ENCODE results near the gene UNC79.

The UNC79 gene

DNA sequence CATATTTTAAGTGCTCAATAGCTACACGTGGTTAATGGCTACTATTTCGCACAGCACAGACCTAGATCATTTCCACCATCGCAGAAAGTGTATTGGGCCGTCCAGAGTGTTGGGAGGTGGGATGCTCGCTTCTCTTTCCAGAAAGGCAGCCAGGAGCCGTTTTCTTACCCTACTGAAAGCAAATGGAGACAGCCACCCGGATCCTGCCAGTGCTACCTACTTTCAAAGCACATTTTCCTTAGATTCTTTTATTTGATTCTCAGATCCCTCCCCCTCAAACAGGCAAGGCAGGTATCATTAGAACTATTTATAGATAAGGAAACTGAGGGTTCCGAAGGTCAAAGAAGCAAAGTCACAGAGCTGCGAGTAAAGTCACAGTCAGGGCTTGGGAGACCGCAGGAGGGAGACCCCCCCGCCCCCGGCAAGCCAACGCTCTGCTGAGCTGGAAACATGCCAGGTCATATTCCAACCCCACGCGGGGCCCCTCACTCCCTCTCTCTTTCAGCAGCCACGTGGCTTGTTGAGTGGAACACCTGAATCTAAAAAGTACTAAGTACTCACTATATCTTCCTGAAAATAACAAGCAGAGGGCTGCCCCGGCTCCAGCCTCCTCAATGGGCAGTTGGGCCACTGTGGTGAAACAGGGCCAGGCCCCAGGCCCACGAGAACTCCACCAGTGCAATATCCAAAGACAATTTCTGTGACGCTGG, 321.4 kb downstream of the UNC79 start:
- DNase-seq (ENCODE audit: low spot score), result no peak

DNA sequence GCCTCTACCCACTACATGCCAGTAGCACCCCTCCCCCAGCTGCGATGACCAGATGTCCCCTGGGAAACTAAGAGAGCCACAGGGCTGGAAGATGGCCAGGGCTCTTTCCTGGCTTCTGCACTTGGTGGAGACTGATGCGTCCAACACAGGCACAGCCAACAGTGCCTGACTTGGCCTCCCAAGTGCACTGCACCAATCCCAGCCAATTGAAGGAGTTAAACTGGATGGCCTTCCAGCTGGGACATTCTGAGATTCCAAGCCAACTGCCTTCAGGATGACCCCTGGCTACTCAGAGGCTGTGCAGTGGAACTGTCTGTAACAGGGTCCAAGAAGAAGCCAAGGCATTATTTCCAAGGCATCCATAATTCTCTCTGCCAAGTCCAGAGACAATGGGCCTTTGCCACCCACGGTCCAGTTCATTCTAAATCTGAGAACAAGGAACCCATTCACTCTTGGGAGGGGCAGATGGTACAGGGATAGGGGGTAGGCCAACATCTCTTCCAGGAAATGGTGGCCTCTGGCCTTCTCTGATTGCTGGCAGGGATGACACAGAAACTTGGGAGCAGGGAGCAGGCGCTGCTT, 322.3 kb downstream of the UNC79 start:
- DNase-seq (ENCODE audit: low spot score), result no peak

DNA sequence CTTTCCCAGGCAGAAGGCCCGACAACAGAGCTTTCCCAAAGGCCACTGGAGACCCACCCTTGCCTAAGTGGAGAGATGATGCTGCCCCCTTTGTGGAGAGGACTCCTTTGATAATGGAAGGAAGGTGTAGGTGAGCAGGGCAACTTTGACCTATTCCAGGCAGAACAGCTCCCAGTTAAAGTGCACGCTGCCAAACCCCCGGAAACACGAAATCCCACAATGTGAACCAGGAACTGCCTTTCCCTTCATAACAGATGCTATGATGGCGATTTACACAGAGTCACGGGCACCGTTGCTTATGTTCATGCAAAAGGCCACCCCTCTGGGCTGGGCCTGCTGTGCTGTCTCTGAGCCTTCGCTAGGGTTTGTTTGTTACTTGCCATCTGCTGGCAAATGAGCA, 322.9 kb downstream of the UNC79 start:
- no peak for DNase-seq (ENCODE audit: low spot score)

DNA sequence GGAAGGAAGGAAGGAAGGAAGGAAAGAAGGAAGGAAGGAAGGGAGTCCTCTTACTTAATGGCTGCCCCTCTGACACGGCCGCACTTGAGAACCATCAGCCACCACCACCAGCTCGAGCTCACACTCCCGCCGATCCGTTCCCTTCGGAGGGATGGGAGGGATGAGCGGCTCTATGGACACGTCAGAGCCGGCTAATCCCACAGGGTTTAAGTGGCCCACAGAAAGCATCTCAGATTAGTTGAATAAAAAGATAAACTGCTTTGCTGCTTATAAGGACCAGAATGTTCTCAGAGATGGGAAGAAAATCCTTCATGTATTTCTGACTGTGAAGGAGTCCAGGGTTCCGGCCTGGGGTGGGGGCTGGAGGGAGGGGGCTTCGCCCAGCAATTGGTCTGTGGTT, 326.5 kb downstream of the UNC79 start:
- DNase-seq (ENCODE audit: low spot score), result no peak
